ENCODE data around the gene EPM2A.

DNA sequence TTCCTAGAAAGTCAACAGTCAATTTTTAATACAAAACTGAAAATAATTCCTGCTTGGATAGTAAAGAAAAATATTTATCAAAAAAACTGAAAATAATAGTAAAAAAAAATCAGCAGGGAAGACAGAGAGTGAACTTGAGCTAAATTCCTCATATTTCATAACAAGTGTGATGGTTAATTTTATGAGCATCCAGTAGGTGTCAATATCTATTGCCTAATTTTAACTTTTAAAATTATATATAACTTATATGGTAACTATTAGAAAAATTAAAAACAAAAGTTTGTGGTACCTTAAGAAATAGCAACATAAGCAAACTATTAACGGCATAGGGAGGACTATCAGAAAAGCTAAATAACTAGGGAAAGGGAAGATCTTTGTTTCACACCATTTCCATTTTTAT lies 2.1 kb downstream of the EPM2A start:
- TF ChIP-seq POLR2AphosphoS5 (IDR thresholded peaks at IDR 0.05; ENCODE audit: insufficient read depth in 1 of 2, low read depth in 1 of 2) (no peak), POLR2A (IDR thresholded peaks at IDR 0.05) (no peak)
- TF ChIP-seq, protein P1, sequence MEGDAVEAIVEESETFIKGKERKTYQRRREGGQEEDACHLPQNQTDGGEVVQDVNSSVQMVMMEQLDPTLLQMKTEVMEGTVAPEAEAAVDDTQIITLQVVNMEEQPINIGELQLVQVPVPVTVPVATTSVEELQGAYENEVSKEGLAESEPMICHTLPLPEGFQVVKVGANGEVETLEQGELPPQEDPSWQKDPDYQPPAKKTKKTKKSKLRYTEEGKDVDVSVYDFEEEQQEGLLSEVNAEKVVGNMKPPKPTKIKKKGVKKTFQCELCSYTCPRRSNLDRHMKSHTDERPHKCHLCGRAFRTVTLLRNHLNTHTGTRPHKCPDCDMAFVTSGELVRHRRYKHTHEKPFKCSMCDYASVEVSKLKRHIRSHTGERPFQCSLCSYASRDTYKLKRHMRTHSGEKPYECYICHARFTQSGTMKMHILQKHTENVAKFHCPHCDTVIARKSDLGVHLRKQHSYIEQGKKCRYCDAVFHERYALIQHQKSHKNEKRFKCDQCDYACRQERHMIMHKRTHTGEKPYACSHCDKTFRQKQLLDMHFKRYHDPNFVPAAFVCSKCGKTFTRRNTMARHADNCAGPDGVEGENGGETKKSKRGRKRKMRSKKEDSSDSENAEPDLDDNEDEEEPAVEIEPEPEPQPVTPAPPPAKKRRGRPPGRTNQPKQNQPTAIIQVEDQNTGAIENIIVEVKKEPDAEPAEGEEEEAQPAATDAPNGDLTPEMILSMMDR (IDR thresholded peaks at IDR 0.05) = no peak

All from vagina (tissue), 2 donors.